ENCODE measurements around the gene LMAN1.

LMAN1 gene

GRCh38 chr18:59303006-59303405 lies 56.1 kb downstream of the LMAN1 start:
- in situ Hi-C loops (cut with MboI; ENCODE audit: low sequenced_read_pairs, unreplicated experiment) = no loop called here
- no peak for DNase-seq (ENCODE audit: low spot score)
- no peak for TF ChIP-seq CTCF (IDR thresholded peaks at IDR 0.05; ENCODE audit: borderline replicate concordance, control extremely low read depth, extremely low read depth, insufficient read depth, missing control alignments)

- in situ Hi-C loops (cut with MboI; ENCODE audit: low sequenced_read_pairs, unreplicated experiment) = no loop called here
- DNase-seq (ENCODE audit: low spot score) = no peak
- TF ChIP-seq CTCF (IDR thresholded peaks at IDR 0.05; ENCODE audit: borderline replicate concordance, control extremely low read depth, extremely low read depth, insufficient read depth, missing control alignments) = no peak
These were observed 57.1 kb downstream of the LMAN1 start for GRCh38 chr18:59301929-59302328.

GRCh38 chr18:59300676-59301285 lies 58.3 kb downstream of the LMAN1 start:
- in situ Hi-C loops (cut with MboI; ENCODE audit: low sequenced_read_pairs, unreplicated experiment) = no loop called here
- no peak for TF ChIP-seq CTCF (IDR thresholded peaks at IDR 0.05; ENCODE audit: borderline replicate concordance, control extremely low read depth, extremely low read depth, insufficient read depth, missing control alignments)
- no peak for DNase-seq (ENCODE audit: low spot score)

- in situ Hi-C loops (cut with MboI; ENCODE audit: low sequenced_read_pairs, unreplicated experiment) = no loop called here
- DNase-seq (ENCODE audit: low spot score) = no peak
These were observed 60.2 kb downstream of the LMAN1 start for GRCh38 chr18:59298871-59299270.

GRCh38 chr18:59293317-59293716 lies 65.7 kb downstream of the LMAN1 start:
- in situ Hi-C loops (cut with MboI; ENCODE audit: low sequenced_read_pairs, unreplicated experiment) = no loop called here
- DNase-seq (ENCODE audit: low spot score) = no peak
- no peak for TF ChIP-seq CTCF (IDR thresholded peaks at IDR 0.05; ENCODE audit: borderline replicate concordance, control extremely low read depth, extremely low read depth, insufficient read depth, missing control alignments)

More at GRCh38 chr18:59298871-59299270, 60.2 kb downstream of the LMAN1 start:
- no peak for TF ChIP-seq CTCF (IDR thresholded peaks at IDR 0.05; ENCODE audit: borderline replicate concordance, control extremely low read depth, extremely low read depth, insufficient read depth, missing control alignments)

GRCh38 chr18:59286341-59286740 lies 72.7 kb downstream of the LMAN1 start:
- in situ Hi-C loops (cut with MboI; ENCODE audit: low sequenced_read_pairs, unreplicated experiment) = no loop called here
- DNase-seq (ENCODE audit: low spot score) = no peak
- no peak for TF ChIP-seq CTCF (IDR thresholded peaks at IDR 0.05; ENCODE audit: borderline replicate concordance, control extremely low read depth, extremely low read depth, insufficient read depth, missing control alignments)

Measured in GM13976 (cell line).